Fibroblast of the aortic adventitia (primary cell): ENCODE results near the gene TRIM34. TPM values are rescaled to one million over a fixed set of nuclear protein-coding genes. Genes with fewer than 3 reads are reported as not detected.
"Not testable (repeated sequence)": the region's sequence is repeated elsewhere in the genome, so short reads cannot be mapped to it uniquely, and the experiment has no call there.

ENCODE experiments used
- DNase-seq: peaks from one replicate; pipeline ENCODE4 v3.0.0-alpha.2; 2010; ENCODE audit warnings: low read depth
- H3K4me3 ChIP-seq: 2 replicates; pipeline ENCODE4 v1.5.1; 2011; ENCODE audit warnings: low read depth, mild to moderate bottlenecking, control low read depth, low read length, moderate library complexity
- total RNA-seq: library from RNA; depleted of rRNA; stranded (reverse); fragments of >200 nt; gene quantifications from 2 replicates; pipeline ENCODE4 v1.2.3, GENCODE V29; 2012; ENCODE audit warnings: low replicate concordance
- TF ChIP-seq, protein P1 (sequence below): IDR thresholded peaks from 2 replicates; pipeline ENCODE4 v1.5.1; 2011; ENCODE audit warnings: mild to moderate bottlenecking, low read length, control low read depth, inconsistent platforms; ENCODE audit not compliant: insufficient read depth

The TRIM34 gene
- total RNA-seq, 1 donor = 15.5 TPM

DNA sequence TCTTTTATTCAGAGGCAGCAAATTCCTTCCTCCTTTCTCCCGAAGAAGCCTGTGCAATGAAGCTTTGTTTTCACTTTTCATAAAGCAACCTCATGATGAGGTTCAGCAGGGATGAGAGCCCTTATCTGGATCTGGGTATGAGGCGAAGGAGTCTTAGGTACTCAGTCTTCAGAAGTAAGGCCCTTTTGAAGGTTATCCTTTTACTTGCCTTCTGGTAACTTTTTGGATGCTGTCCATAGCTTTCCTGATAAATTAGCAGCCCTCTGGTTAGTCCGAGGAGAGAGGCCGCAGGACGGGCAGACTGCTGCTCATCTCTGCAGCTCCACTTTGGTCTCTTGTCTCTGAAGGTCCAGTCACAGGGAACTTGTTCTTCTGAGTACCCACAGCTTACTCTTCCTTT, 65.9 kb downstream of the TRIM34 start:
- peak overlapping the region; percentile 59 for H3K4me3 ChIP-seq
- peak; percentile 72 for DNase-seq
- TF ChIP-seq, protein P1, sequence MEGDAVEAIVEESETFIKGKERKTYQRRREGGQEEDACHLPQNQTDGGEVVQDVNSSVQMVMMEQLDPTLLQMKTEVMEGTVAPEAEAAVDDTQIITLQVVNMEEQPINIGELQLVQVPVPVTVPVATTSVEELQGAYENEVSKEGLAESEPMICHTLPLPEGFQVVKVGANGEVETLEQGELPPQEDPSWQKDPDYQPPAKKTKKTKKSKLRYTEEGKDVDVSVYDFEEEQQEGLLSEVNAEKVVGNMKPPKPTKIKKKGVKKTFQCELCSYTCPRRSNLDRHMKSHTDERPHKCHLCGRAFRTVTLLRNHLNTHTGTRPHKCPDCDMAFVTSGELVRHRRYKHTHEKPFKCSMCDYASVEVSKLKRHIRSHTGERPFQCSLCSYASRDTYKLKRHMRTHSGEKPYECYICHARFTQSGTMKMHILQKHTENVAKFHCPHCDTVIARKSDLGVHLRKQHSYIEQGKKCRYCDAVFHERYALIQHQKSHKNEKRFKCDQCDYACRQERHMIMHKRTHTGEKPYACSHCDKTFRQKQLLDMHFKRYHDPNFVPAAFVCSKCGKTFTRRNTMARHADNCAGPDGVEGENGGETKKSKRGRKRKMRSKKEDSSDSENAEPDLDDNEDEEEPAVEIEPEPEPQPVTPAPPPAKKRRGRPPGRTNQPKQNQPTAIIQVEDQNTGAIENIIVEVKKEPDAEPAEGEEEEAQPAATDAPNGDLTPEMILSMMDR = no peak

DNA sequence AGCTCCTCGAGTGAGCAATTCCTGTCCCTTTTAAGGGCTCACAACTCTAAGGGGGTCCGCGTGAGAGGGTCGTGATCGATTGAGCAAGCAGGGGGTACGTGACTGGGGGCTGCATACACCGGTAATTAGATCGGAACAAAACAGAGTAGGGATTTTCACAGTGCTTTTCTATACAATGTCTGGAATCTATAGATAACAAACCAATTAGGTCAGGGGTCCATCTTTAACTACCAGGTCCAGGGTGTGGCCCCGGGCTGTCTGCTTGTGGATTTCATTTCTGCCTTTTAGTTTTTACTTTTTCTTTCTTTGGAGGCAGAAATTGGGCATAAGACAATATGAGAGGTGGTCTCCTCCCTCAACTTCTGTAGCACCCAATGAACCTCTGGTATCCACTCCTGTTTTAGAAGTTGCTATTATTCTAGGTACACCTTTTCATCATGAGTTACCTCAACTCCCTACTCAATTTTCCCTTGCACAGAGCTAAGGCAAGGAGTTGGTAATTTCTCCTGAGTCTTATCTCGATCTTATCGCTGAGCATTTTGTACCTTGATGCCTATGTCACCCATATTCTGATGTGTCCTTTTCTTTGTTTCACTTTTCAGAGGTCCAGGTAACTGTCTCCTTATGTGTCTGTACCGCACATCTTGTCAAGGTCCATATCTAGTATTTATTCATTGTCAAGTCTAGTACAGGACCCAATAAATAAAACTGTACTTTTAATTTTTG, 66.6 kb downstream of the TRIM34 start:
- peak overlapping the region; percentile 59 for H3K4me3 ChIP-seq
- not testable (repeated sequence) for DNase-seq

DNA sequence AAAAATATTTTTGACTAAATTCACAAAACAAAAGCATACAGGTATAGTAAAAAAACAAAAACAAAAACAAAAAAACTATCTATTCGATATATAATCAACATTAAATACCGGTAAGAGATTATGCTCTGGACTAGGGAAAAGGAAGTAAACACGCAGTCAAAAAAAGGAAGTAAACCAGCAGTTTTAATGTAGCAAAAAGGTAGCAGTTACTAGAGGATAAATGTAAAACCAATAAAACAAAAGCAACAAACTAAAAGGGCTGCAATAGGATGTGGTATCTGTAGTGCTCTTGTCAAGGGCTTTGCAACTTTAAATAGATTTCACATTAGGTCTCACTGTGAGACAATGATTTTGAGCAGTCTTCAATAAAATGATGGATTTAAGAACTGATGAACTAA, 67.2 kb downstream of the TRIM34 start:
- DNase-seq = no peak
- TF ChIP-seq, protein P1 = no peak
- H3K4me3 ChIP-seq = no peak overlapping the region

Other genes starting within 250 kb of the TRIM34 start
- gene OR51M1, start 241.2 kb upstream of the TRIM34 start, total RNA-seq = under 0.01 TPM in 1 of 2 replicates, not detected in the other
- gene OR51Q1, start 202.9 kb upstream of the TRIM34 start, total RNA-seq = not detected in 2 replicates
- 0.09 TPM in 1 of 2 replicates, not detected in the other for gene OR51I1, start 183.5 kb upstream of the TRIM34 start, total RNA-seq
- gene OR51I2, start 175.7 kb upstream of the TRIM34 start, total RNA-seq = not detected in 2 replicates
- gene OR52D1, start 136.3 kb upstream of the TRIM34 start, total RNA-seq = not detected in 2 replicates
- gene UBQLN3, start 115.0 kb upstream of the TRIM34 start, total RNA-seq = 0.09 TPM in 1 of 2 replicates, not detected in the other
- gene UBQLNL, start 108.3 kb upstream of the TRIM34 start, total RNA-seq = 0.36 and 0.41 TPM in 2 replicates
- 0.41 and 0.81 TPM in 2 replicates for gene OR52H1, start 76.5 kb upstream of the TRIM34 start, total RNA-seq
- not detected in 2 replicates for gene OR52B6, start 44.1 kb upstream of the TRIM34 start, total RNA-seq
- gene TRIM6, start 28.4 kb upstream of the TRIM34 start, total RNA-seq = 4.7 and 5.3 TPM in 2 replicates
- 32.5 and 38.5 TPM in 2 replicates for gene TRIM5, start 60.1 kb downstream of the TRIM34 start, total RNA-seq
- gene TRIM22, start 64.8 kb downstream of the TRIM34 start, total RNA-seq = 73.8 and 93.1 TPM in 2 replicates
- not detected in 2 replicates for gene OR56B1, start 111.4 kb downstream of the TRIM34 start, total RNA-seq
- gene OR52N4, start 129.2 kb downstream of the TRIM34 start, total RNA-seq = not detected in 2 replicates
- under 0.01 TPM in 1 of 2 replicates, not detected in the other for gene OR52N5, start 158.4 kb downstream of the TRIM34 start, total RNA-seq
- gene OR52N1, start 166.3 kb downstream of the TRIM34 start, total RNA-seq = not detected in 2 replicates
- not detected in 2 replicates for gene OR52N2, start 183.9 kb downstream of the TRIM34 start, total RNA-seq
- not detected in 2 replicates for gene OR52E6, start 216.9 kb downstream of the TRIM34 start, total RNA-seq
- gene OR52E8, start 232.7 kb downstream of the TRIM34 start, total RNA-seq = not detected in 2 replicates